GM12878 (cell line): ENCODE measurements around the gene SLCO3A1. TPM values are rescaled to one million over a fixed set of nuclear protein-coding genes. Genes with fewer than 3 reads are reported as not detected.

Source experiments
- BCL11A ChIP-seq: IDR thresholded peaks from 2 replicates; pipeline ENCODE4 v1.6.1; 2011; ENCODE audit warnings: low read depth, low read length
- CREB1 ChIP-seq: IDR thresholded peaks from 2 replicates; pipeline ENCODE4 v1.6.1; 2012; ENCODE audit warnings: low read depth, mild to moderate bottlenecking, inconsistent platforms
- E2F8 ChIP-seq: fragments of 450-650 bp; IDR thresholded peaks from 2 replicates; pipeline ENCODE4 v1.6.1; 2018; ENCODE audit warnings: mild to moderate bottlenecking, low read depth, moderate library complexity; ENCODE audit not compliant: partially characterized antibody
- ELK1 ChIP-seq: IDR thresholded peaks from 2 replicates; pipeline ENCODE4 v1.6.1; 2012; ENCODE audit warnings: low read depth, low read length, improper control_type of control experiment
- ETV6 ChIP-seq, 2 experiments: fragments of 450-650 bp in 1 of 2; IDR thresholded peaks in 1 of 2; conservative IDR thresholded peaks in 1 of 2; 2 replicates each; pipeline ENCODE4 v1.6.1; 2014; ENCODE audit warnings: antibody characterized with exemption in 1 of 2, borderline replicate concordance in 1 of 2, low read depth in 1 of 2, mild to moderate bottlenecking in 1 of 2, moderate library complexity in 1 of 2
- MEF2A ChIP-seq: IDR thresholded peaks from 2 replicates; pipeline ENCODE4 v1.6.1; 2011; ENCODE audit warnings: low read depth, mild to moderate bottlenecking, low read length, moderate library complexity; ENCODE audit not compliant: insufficient read depth
- RELB ChIP-seq: fragments of 450-650 bp; IDR thresholded peaks from 2 replicates; pipeline ENCODE4 v1.6.1; 2017; ENCODE audit warnings: low read depth, mild to moderate bottlenecking, moderate library complexity
- RFX5 ChIP-seq: IDR thresholded peaks from 2 replicates; pipeline ENCODE4 v1.6.1; 2011; ENCODE audit warnings: low read depth, low read length, improper control_type of control experiment
- TARDBP ChIP-seq: IDR thresholded peaks from 2 replicates; pipeline ENCODE4 v1.6.1; 2016; ENCODE audit warnings: borderline replicate concordance
- YY1 ChIP-seq: IDR thresholded peaks from 2 replicates; pipeline ENCODE4 v1.6.1; 2011; ENCODE audit warnings: low read depth, mild to moderate bottlenecking, low read length
- ZBED1 ChIP-seq: IDR thresholded peaks from 2 replicates; pipeline ENCODE4 v1.6.1; 2016; ENCODE audit warnings: borderline replicate concordance
- ZNF217 ChIP-seq: fragments of 450-650 bp; IDR thresholded peaks from 2 replicates; pipeline ENCODE4 v1.6.1; 2017; ENCODE audit warnings: antibody characterized with exemption, mild to moderate bottlenecking
- polyA plus RNA-seq, 11 experiments: library from polyadenylated mRNA; depleted of rRNA in 4 of 11; unstranded in 6 of 11; stranded (reverse) in 5 of 11; fragments of >200 nt; fragmentation: Nextera tagmentation in 4 of 11; fragmentation: Illumina TruSeq in 1 of 11; extraction: Ambion mirVana in 4 of 11; extraction: Trizol in 1 of 11; gene quantifications; 1 replicate in 1 of 11; 2 replicates in 10 of 11; pipeline versions ENCODE4 v1.2.1 to v1.2.3, GENCODE V29; 2011 to 2016; ENCODE audit warnings: inconsistent platforms in 2 of 11, missing spikeins in 2 of 11, low read depth in 1 of 11
- total RNA-seq, 4 experiments: library from RNA; depleted of rRNA in 3 of 4; stranded (reverse); fragments of >200 nt in 3 of 4; fragmentation: Illumina TruSeq in 1 of 4; extraction: Trizol in 1 of 4; gene quantifications; 2 replicates each; pipeline versions ENCODE4 v1.2.1 to v1.2.3, GENCODE V29; 2013 to 2021
- TF ChIP-seq, protein P1 (sequence below): fragments of 450-650 bp; IDR thresholded peaks from 2 replicates; pipeline ENCODE4 v1.6.1; 2017; ENCODE audit warnings: borderline replicate concordance
- TF ChIP-seq, protein P2 (sequence below): fragments of 450-650 bp; IDR thresholded peaks from 2 replicates; pipeline ENCODE4 v1.6.1; 2017; ENCODE audit warnings: mild to moderate bottlenecking

Gene SLCO3A1
- total and polyA plus RNA-seq, 10 of the 15 experiments (the other 5 are each of a cell fraction or from before 2014, with no cell fraction given) = 0.05 to 5.9 (median 0.31) TPM

DNA sequence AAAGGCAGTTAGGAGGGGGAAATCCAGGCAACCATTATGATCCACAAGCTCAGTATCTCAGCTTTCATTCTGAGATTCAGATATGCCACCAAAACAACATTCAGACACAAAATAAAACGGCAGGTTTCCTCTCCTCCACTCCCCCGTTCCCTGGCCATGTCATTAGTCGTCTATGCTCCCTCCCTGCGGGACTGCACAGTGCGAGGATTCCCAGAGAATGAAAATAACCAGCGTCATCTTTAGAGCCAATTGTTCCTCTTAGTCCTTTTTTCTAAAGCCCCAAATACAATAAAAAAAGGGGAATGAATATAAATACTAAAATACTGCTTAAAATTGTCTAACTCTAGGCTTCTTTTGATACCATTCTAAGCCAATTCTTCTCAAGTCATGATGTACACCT lies 7.8 kb upstream of the SLCO3A1 start (continued):
- TF ChIP-seq, protein P1, sequence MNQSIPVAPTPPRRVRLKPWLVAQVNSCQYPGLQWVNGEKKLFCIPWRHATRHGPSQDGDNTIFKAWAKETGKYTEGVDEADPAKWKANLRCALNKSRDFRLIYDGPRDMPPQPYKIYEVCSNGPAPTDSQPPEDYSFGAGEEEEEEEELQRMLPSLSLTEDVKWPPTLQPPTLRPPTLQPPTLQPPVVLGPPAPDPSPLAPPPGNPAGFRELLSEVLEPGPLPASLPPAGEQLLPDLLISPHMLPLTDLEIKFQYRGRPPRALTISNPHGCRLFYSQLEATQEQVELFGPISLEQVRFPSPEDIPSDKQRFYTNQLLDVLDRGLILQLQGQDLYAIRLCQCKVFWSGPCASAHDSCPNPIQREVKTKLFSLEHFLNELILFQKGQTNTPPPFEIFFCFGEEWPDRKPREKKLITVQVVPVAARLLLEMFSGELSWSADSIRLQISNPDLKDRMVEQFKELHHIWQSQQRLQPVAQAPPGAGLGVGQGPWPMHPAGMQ = no peak
- TF ChIP-seq ETV6 (conservative IDR thresholded peaks at IDR 0.05 in 1 of 2, IDR thresholded peaks at IDR 0.05 in 1 of 2; ENCODE audit: borderline replicate concordance in 1 of 2, low read depth in 1 of 2) = no peak
- TF ChIP-seq TARDBP = no peak
- TF ChIP-seq RFX5 = no peak
- no peak for TF ChIP-seq E2F8
- TF ChIP-seq ZNF217 = no peak
- TF ChIP-seq BCL11A = no peak
- no peak for TF ChIP-seq ZBED1
- TF ChIP-seq, protein P2, sequence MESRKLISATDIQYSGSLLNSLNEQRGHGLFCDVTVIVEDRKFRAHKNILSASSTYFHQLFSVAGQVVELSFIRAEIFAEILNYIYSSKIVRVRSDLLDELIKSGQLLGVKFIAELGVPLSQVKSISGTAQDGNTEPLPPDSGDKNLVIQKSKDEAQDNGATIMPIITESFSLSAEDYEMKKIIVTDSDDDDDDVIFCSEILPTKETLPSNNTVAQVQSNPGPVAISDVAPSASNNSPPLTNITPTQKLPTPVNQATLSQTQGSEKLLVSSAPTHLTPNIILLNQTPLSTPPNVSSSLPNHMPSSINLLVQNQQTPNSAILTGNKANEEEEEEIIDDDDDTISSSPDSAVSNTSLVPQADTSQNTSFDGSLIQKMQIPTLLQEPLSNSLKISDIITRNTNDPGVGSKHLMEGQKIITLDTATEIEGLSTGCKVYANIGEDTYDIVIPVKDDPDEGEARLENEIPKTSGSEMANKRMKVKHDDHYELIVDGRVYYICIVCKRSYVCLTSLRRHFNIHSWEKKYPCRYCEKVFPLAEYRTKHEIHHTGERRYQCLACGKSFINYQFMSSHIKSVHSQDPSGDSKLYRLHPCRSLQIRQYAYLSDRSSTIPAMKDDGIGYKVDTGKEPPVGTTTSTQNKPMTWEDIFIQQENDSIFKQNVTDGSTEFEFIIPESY = no peak
- no peak for TF ChIP-seq MEF2A
- TF ChIP-seq RELB = no peak
- no peak for TF ChIP-seq ELK1
- TF ChIP-seq CREB1 = no peak
- no peak for TF ChIP-seq YY1
